HEK293 (cell line): ENCODE results near the gene RYR2.

ENCODE experiments used
- AEBP2 ChIP-seq: fragments of 450-650 bp; formaldehyde crosslinking; IDR thresholded peaks from 2 replicates; pipeline ENCODE4 v1.5.1; 2016; ENCODE audit warnings: missing biosample characterization, missing genetic modification characterization, borderline replicate concordance
- BCL11B ChIP-seq: fragments of 450-650 bp; formaldehyde crosslinking; IDR thresholded peaks from 2 replicates; pipeline ENCODE4 v1.5.1; 2016; ENCODE audit warnings: low read depth, missing biosample characterization, missing genetic modification characterization
- HIC1 ChIP-seq: fragments of 450-650 bp; formaldehyde crosslinking; IDR thresholded peaks from 2 replicates; pipeline ENCODE4 v1.5.1; 2016; ENCODE audit warnings: missing biosample characterization, missing genetic modification characterization
- HOXC10 ChIP-seq: sonication (generic); formaldehyde crosslinking; IDR thresholded peaks from 2 replicates; pipeline ENCODE4 v1.8.1; 2023; ENCODE audit warnings: mild to moderate bottlenecking, missing genetic modification reagents
- KLF17 ChIP-seq: fragments of 450-650 bp; formaldehyde crosslinking; IDR thresholded peaks from 2 replicates; pipeline ENCODE4 v1.5.1; 2016; ENCODE audit warnings: missing biosample characterization, missing genetic modification characterization
- PATZ1 ChIP-seq: fragments of 450-650 bp; formaldehyde crosslinking; IDR thresholded peaks from 2 replicates; pipeline ENCODE4 v1.5.1; 2016; ENCODE audit warnings: missing biosample characterization, missing genetic modification characterization
- PRDM4 ChIP-seq: fragments of 450-650 bp; formaldehyde crosslinking; IDR thresholded peaks from 2 replicates; pipeline ENCODE4 v1.5.1; 2017; ENCODE audit warnings: missing biosample characterization, missing genetic modification characterization
- REST ChIP-seq: fragments of 450-650 bp; formaldehyde crosslinking; IDR thresholded peaks from 2 replicates; pipeline ENCODE4 v1.5.1; 2016; ENCODE audit warnings: missing biosample characterization, missing genetic modification characterization
- TCF7L2 ChIP-seq: IDR thresholded peaks from 2 replicates; pipeline ENCODE4 v1.6.1; 2011; ENCODE audit warnings: low read depth, mild to moderate bottlenecking, inconsistent platforms, low read length, moderate library complexity, borderline replicate concordance
- ZFP69B ChIP-seq: fragments of 450-650 bp; formaldehyde crosslinking; IDR thresholded peaks from 2 replicates; pipeline ENCODE4 v1.5.1; 2016; ENCODE audit warnings: missing biosample characterization, missing genetic modification characterization
- ZNF10 ChIP-seq: fragments of 450-650 bp; formaldehyde crosslinking; IDR thresholded peaks from 2 replicates; pipeline ENCODE4 v1.5.1; 2017; ENCODE audit warnings: missing biosample characterization, missing genetic modification characterization
- ZNF146 ChIP-seq: fragments of 450-650 bp; formaldehyde crosslinking; IDR thresholded peaks from 2 replicates; pipeline ENCODE4 v1.5.1; 2016; ENCODE audit warnings: missing biosample characterization, missing genetic modification characterization
- ZNF184 ChIP-seq: fragments of 450-650 bp; IDR thresholded peaks from 2 replicates; pipeline ENCODE4 v1.5.1; 2018; ENCODE audit warnings: missing biosample characterization, mild to moderate bottlenecking, missing genetic modification characterization
- ZNF2 ChIP-seq: fragments of 450-650 bp; formaldehyde crosslinking; IDR thresholded peaks from 2 replicates; pipeline ENCODE4 v1.5.1; 2016; ENCODE audit warnings: missing biosample characterization, missing genetic modification characterization
- ZNF221 ChIP-seq: fragments of 450-650 bp; formaldehyde crosslinking; IDR thresholded peaks from 2 replicates; pipeline ENCODE4 v1.5.1; 2017; ENCODE audit warnings: missing biosample characterization, missing genetic modification characterization, borderline replicate concordance
- ZNF488 ChIP-seq: fragments of 450-650 bp; formaldehyde crosslinking; IDR thresholded peaks from 2 replicates; pipeline ENCODE4 v1.5.1; 2016; ENCODE audit warnings: missing biosample characterization, missing genetic modification characterization
- ZNF518A ChIP-seq: fragments of 450-650 bp; formaldehyde crosslinking; conservative IDR thresholded peaks from 2 replicates; pipeline ENCODE4 v1.5.1; 2016; ENCODE audit warnings: low read depth, missing biosample characterization, missing genetic modification characterization
- ZNF621 ChIP-seq: fragments of 450-650 bp; formaldehyde crosslinking; IDR thresholded peaks from 2 replicates; pipeline ENCODE4 v1.5.1; 2017; ENCODE audit warnings: missing biosample characterization, missing genetic modification characterization
- ZNF658 ChIP-seq: fragments of 450-650 bp; formaldehyde crosslinking; IDR thresholded peaks from 2 replicates; pipeline ENCODE4; 2016; ENCODE audit warnings: missing biosample characterization, missing genetic modification characterization
- ZNF660 ChIP-seq: fragments of 450-650 bp; IDR thresholded peaks from 2 replicates; pipeline ENCODE4 v1.5.1; 2018; ENCODE audit warnings: missing biosample characterization, mild to moderate bottlenecking, missing genetic modification characterization
- ZNF837 ChIP-seq: fragments of 450-650 bp; formaldehyde crosslinking; IDR thresholded peaks from 2 replicates; pipeline ENCODE4 v1.5.1; 2016; ENCODE audit warnings: missing biosample characterization, missing genetic modification characterization

Gene RYR2

GRCh38 chr1:237042526-237042891 lies 525 bp downstream of the RYR2 start (continued):
- peak; percentile 67; the same call in 1 of the 2 replicates for TF ChIP-seq ZNF837
- TF ChIP-seq ZNF488, result no peak
- no peak for TF ChIP-seq ZNF518A
- TF ChIP-seq ZNF221 (tag by site-specific recombination), result no peak
- peak; percentile 60 for TF ChIP-seq PATZ1 (tag by site-specific recombination)
- peak; percentile 81; the same call in 1 of the 2 replicates for TF ChIP-seq KLF17 (tag by site-specific recombination)
- peak; percentile 82 for TF ChIP-seq HIC1
- TF ChIP-seq REST (tag by site-specific recombination), result 0 out of 2 replicates have a peak, but pooled peaks have one; percentile 20
- no peak for TF ChIP-seq ZNF146 (tag by site-specific recombination)
- TF ChIP-seq ZNF2 (tag by site-specific recombination), result peak; percentile 30
- TF ChIP-seq AEBP2 (tag by site-specific recombination), result no peak
- TF ChIP-seq ZNF658 (tag by site-specific recombination), result 0 out of 2 replicates have a peak, but pooled peaks have one; percentile 20
- no peak for TF ChIP-seq PRDM4 (tag by site-specific recombination)
- 0 out of 2 replicates have a peak, but pooled peaks have one; percentile 6 for TF ChIP-seq ZNF660 (tag by site-specific recombination)
- TF ChIP-seq ZNF10 (tag by site-specific recombination), result no peak
- TF ChIP-seq BCL11B (tag by site-specific recombination), result no peak
- no peak for TF ChIP-seq ZNF621 (tag by site-specific recombination)
- no peak for TF ChIP-seq ZNF184 (tag by site-specific recombination)
- no peak for TF ChIP-seq ZFP69B (tag by site-specific recombination)
- TF ChIP-seq HOXC10, result no peak
- TF ChIP-seq TCF7L2, result no peak
